HepG2 (cell line): ENCODE data around the gene POU2AF3.

Source experiments
- CTCF ChIP-seq: sonication (generic); formaldehyde crosslinking; IDR thresholded peaks from 2 replicates; pipeline ENCODE4 v1.5.0; 2020; ENCODE audit warnings: mild to moderate bottlenecking, missing genetic modification reagents, moderate library complexity
- HCFC1 ChIP-seq: fragments of 150-350 bp; IDR thresholded peaks from 2 replicates; pipeline ENCODE4 v1.6.1; 2014; ENCODE audit warnings: low read depth, low read length
- IRF1 ChIP-seq: sonication (generic); formaldehyde crosslinking; IDR thresholded peaks from 2 replicates; pipeline ENCODE4 v1.4.0; 2020; ENCODE audit warnings: low read depth, mild to moderate bottlenecking, missing genetic modification reagents
- MYC ChIP-seq: sonication (generic); formaldehyde crosslinking; IDR thresholded peaks from 2 replicates; pipeline ENCODE4 v1.9.0; 2021; ENCODE audit warnings: missing genetic modification reagents, borderline replicate concordance
- POLR2AphosphoS5 ChIP-seq: IDR thresholded peaks from 2 replicates; pipeline ENCODE4 v1.6.1; 2012; ENCODE audit warnings: low read depth, low read length
- RFX5 ChIP-seq: IDR thresholded peaks from 2 replicates; pipeline ENCODE4 v1.6.1; 2011; ENCODE audit warnings: low read depth, low read length, improper control_type of control experiment
- TOE1 ChIP-seq: sonication (generic); formaldehyde crosslinking; IDR thresholded peaks from 2 replicates; pipeline ENCODE4 v1.4.0; 2020; ENCODE audit warnings: mild to moderate bottlenecking, missing genetic modification reagents
- ZBTB7A ChIP-seq: sonication (generic); formaldehyde crosslinking; IDR thresholded peaks from 2 replicates; pipeline ENCODE4 v1.8.0; 2022; ENCODE audit warnings: mild to moderate bottlenecking, missing genetic modification reagents
- ZFP37 ChIP-seq: sonication (generic); formaldehyde crosslinking; IDR thresholded peaks from 2 replicates; pipeline ENCODE4 v1.4.0; 2020; ENCODE audit warnings: missing genetic modification reagents, borderline replicate concordance
- TF ChIP-seq, protein P1 (sequence below): sonication (generic); formaldehyde crosslinking; IDR thresholded peaks from 2 replicates; pipeline ENCODE4 v1.4.0; 2020; ENCODE audit warnings: missing genetic modification reagents
- TF ChIP-seq, protein P2 (sequence below): sonication (generic); formaldehyde crosslinking; IDR thresholded peaks from 2 replicates; pipeline ENCODE4 v1.4.0; 2020; ENCODE audit warnings: missing genetic modification reagents

GRCh38 chr11:111258046-111258445 is 40.3 kb upstream of the POU2AF3 start:
- no peak for TF ChIP-seq POLR2AphosphoS5
- TF ChIP-seq CTCF (CRISPR knock-in tag): no peak
- no peak for TF ChIP-seq RFX5
- TF ChIP-seq ZBTB7A: no peak
- TF ChIP-seq, protein P1, sequence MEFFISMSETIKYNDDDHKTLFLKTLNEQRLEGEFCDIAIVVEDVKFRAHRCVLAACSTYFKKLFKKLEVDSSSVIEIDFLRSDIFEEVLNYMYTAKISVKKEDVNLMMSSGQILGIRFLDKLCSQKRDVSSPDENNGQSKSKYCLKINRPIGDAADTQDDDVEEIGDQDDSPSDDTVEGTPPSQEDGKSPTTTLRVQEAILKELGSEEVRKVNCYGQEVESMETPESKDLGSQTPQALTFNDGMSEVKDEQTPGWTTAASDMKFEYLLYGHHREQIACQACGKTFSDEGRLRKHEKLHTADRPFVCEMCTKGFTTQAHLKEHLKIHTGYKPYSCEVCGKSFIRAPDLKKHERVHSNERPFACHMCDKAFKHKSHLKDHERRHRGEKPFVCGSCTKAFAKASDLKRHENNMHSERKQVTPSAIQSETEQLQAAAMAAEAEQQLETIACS (CRISPR knock-in tag): no peak
- no peak for TF ChIP-seq ZFP37
- no peak for TF ChIP-seq HCFC1
- TF ChIP-seq MYC (CRISPR knock-in tag): no peak
- no peak for TF ChIP-seq TOE1
- TF ChIP-seq, protein P2, sequence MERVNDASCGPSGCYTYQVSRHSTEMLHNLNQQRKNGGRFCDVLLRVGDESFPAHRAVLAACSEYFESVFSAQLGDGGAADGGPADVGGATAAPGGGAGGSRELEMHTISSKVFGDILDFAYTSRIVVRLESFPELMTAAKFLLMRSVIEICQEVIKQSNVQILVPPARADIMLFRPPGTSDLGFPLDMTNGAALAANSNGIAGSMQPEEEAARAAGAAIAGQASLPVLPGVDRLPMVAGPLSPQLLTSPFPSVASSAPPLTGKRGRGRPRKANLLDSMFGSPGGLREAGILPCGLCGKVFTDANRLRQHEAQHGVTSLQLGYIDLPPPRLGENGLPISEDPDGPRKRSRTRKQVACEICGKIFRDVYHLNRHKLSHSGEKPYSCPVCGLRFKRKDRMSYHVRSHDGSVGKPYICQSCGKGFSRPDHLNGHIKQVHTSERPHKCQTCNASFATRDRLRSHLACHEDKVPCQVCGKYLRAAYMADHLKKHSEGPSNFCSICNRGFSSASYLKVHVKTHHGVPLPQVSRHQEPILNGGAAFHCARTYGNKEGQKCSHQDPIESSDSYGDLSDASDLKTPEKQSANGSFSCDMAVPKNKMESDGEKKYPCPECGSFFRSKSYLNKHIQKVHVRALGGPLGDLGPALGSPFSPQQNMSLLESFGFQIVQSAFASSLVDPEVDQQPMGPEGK: no peak
- no peak for TF ChIP-seq IRF1 (CRISPR knock-in tag)
